RWPE2 (cell line): Measurements from ENCODE around the gene ARHGDIG.

Experiments used
- ATAC-seq: fragments of 200-7000 bp; cut with Tn5 transposase; 3 replicates; pipeline ENCODE4 v1.9.1; 2021; ENCODE audit warnings: low read depth
- DNase-seq: peaks from one replicate; pipeline ENCODE4 v3.0.0-alpha.2; 2020; ENCODE audit warnings: low spot score
- H3K27ac ChIP-seq: fragments of 450-650 bp; 2 replicates; pipeline ENCODE4 v1.5.1; 2017; ENCODE audit warnings: mild to moderate bottlenecking; ENCODE audit not compliant: poor library complexity, severe bottlenecking
- H3K27me3 ChIP-seq: fragments of 250-450 bp; sonication (Bioruptor Pico); 2 replicates; pipeline ENCODE4 v1.5.1; 2021; ENCODE audit warnings: mild to moderate bottlenecking, moderate library complexity; ENCODE audit not compliant: insufficient read depth, poor library complexity, severe bottlenecking
- H3K36me3 ChIP-seq: fragments of 250-450 bp; sonication (Bioruptor Pico); 2 replicates; pipeline ENCODE4 v1.5.1; 2020; ENCODE audit warnings: low read depth, mild to moderate bottlenecking, moderate library complexity
- H3K4me1 ChIP-seq: fragments of 250-450 bp; sonication (Bioruptor Pico); 2 replicates; pipeline ENCODE4 v1.5.1; 2021; ENCODE audit warnings: mild to moderate bottlenecking, moderate library complexity; ENCODE audit not compliant: insufficient read depth, poor library complexity, severe bottlenecking
- H3K4me3 ChIP-seq: fragments of 250-450 bp; sonication (Bioruptor Pico); 2 replicates; pipeline ENCODE4 v1.5.1; 2021; ENCODE audit warnings: mild to moderate bottlenecking, moderate library complexity; ENCODE audit not compliant: severe bottlenecking
- H3K9me3 ChIP-seq: fragments of 250-450 bp; sonication (Bioruptor Pico); 2 replicates; pipeline ENCODE4 v1.5.1; 2021; ENCODE audit warnings: mild to moderate bottlenecking, moderate library complexity; ENCODE audit not compliant: severe bottlenecking
- TF ChIP-seq, protein P1 (sequence below): fragments of 450-650 bp; IDR thresholded peaks from one replicate; pipeline ENCODE4 v1.5.1; 2017; ENCODE audit warnings: mild to moderate bottlenecking, moderate library complexity; ENCODE audit not compliant: poor library complexity, severe bottlenecking

The ARHGDIG gene

GRCh38 chr16:320206-320605 is 39.8 kb downstream of the ARHGDIG start:
- H3K27me3 ChIP-seq = no peaks in the 10 kb centered on the region
- H3K9me3 ChIP-seq = no peaks in the 10 kb centered on the region
- DNase-seq = no peak
- H3K27ac ChIP-seq = no peak overlapping the region
- no peak overlapping the region for H3K4me3 ChIP-seq
- TF ChIP-seq, protein P1, sequence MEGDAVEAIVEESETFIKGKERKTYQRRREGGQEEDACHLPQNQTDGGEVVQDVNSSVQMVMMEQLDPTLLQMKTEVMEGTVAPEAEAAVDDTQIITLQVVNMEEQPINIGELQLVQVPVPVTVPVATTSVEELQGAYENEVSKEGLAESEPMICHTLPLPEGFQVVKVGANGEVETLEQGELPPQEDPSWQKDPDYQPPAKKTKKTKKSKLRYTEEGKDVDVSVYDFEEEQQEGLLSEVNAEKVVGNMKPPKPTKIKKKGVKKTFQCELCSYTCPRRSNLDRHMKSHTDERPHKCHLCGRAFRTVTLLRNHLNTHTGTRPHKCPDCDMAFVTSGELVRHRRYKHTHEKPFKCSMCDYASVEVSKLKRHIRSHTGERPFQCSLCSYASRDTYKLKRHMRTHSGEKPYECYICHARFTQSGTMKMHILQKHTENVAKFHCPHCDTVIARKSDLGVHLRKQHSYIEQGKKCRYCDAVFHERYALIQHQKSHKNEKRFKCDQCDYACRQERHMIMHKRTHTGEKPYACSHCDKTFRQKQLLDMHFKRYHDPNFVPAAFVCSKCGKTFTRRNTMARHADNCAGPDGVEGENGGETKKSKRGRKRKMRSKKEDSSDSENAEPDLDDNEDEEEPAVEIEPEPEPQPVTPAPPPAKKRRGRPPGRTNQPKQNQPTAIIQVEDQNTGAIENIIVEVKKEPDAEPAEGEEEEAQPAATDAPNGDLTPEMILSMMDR = no peak
- ATAC-seq = no peak
- H3K4me1 ChIP-seq = no peaks in the 10 kb centered on the region
- peaks cover 12% of the 10 kb centered on the region for H3K36me3 ChIP-seq

GRCh38 chr16:321532-321931 is 41.1 kb downstream of the ARHGDIG start:
- Histone ChIP-seq H3K27me3 (no peaks in the 10 kb centered on the region), H3K36me3 (peaks cover 10% of the 10 kb centered on the region; the same call in 1 of the 2 replicates), H3K9me3 (no peaks in the 10 kb centered on the region), H3K4me1 (no peaks in the 10 kb centered on the region), H3K4me3 (no peak overlapping the region), H3K27ac (no peak overlapping the region)
- ATAC-seq (no peak), DNase-seq (no peak)
- TF ChIP-seq, protein P1 = no peak

DNA sequence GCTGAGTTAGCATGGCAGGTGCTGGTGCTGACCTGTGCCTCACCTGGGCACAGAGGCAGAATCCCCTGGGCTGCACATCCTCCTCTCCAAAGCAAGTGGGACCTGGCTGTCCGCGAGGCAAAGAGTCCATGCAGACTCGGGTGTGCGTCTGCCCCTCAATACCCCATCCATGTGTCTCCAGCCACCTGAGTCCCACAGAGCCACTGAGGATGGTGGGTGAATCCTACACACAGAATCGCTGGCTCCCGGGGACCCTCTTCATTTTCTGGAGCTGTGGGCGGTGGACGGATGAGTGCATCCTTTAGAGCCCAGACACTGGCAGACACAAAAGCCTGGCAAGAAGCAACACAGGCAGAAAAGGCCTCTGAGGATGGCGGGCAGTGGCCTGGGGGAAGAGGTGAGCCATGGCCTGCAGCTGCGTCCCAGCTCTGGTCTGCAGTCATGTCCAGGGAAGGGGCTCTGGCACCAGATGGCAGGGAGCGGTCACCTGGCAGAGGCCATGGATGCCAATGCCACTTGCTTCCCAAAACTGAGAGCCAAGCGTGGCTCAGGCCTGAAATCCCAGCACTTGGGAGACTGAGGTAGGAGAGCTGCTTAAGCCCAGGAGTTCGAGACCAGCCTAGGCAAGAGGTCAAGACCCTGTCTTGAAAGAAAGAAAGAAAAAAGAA is 42.2 kb downstream of the ARHGDIG start:
- Histone ChIP-seq H3K9me3 (no peaks in the 10 kb centered on the region), H3K4me1 (peaks cover 5% of the 10 kb centered on the region), H3K4me3 (no peak overlapping the region), H3K27ac (no peak overlapping the region), H3K27me3 (no peaks in the 10 kb centered on the region), H3K36me3 (peaks cover 10% of the 10 kb centered on the region; the same call in 1 of the 2 replicates)
- DNase-seq (no peak), ATAC-seq (no peak)
- TF ChIP-seq, protein P1 = no peak

DNA sequence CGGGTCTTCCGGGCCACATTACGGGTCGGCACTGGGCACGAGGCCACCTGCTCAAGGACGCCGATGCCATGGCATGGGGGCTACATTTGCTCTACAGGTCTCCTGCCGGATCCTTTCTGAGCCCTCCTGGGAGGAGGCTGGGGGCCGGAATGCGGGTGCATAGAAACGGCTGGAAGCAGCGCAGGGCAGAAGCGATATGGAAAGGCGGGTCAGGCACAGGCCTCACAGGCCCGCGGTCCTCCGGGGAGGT is 43.7 kb downstream of the ARHGDIG start:
- H3K4me3 ChIP-seq = no peak overlapping the region
- no peak for ATAC-seq
- H3K27ac ChIP-seq = no peak overlapping the region

More for the DNA sequence above, 43.7 kb downstream of the ARHGDIG start:
- Histone ChIP-seq H3K36me3 (peaks cover 8% of the 10 kb centered on the region; the same call in 1 of the 2 replicates), H3K4me1 (peaks cover 18% of the 10 kb centered on the region), H3K9me3 (no peaks in the 10 kb centered on the region), H3K27me3 (no peaks in the 10 kb centered on the region)
- DNase-seq = no peak
- TF ChIP-seq, protein P1 = no peak
